HCEC 1CT (cell line): ENCODE results near the gene LDLR.
"Not testable (repeated sequence)": the region's sequence is repeated elsewhere in the genome, so short reads cannot be mapped to it uniquely, and the experiment has no call there.

Source experiments
- DNase-seq: peaks from one replicate; pipeline ENCODE4 v3.0.0-alpha.2; 2017

The LDLR gene

DNA sequence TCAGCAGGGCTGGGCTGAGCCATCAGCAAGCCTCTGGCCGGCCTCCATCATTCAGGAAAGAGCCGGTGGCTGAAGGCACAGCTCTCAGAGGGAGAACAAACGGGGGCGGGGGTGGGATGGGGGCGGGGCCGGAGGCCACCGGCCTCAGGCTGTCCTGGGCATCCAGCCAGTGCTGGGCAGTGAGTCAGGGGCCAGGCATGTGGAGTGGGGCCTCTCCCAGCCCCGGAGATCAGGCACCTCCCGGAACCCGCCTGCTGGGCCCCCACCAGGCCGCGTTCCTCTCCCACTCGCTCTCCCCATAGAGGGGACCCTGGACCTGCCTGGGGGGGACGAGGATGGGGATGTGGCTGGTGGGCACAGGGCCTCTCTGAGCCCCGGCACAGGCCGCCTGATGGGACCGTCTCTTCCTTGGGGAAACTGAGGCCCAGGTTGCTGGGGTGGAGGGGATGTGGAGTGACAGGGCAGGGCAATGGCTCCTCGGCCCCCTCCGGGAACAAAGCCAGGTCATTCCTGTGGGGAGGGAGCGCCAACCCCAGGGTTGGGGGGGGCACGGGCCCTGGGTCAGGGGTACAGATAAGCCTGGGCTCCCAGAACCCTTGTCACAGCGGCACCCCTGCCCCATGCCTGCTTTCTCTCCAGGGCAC lies 53.4 kb downstream of the LDLR start:
- peak; percentile 93 for DNase-seq

DNA sequence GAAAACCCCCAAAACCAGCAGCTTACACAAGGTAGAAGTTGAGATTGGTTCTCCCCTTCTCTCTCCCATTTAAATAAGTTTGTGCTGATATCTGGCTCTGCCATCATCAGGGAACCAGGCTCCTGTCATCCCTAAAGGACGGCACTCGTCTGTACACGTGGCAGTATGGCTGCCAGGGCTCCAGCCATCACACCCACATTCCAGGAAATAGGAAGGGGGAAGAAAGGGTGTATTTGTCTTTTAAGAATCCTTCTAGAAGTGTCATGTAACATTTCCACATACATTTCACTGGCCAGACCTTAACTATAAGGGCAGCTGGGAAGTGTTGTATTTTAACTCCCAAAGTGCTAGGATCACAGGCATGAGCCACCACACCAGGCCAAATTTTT lies 56.3 kb downstream of the LDLR start:
- DNase-seq, result no peak

DNA sequence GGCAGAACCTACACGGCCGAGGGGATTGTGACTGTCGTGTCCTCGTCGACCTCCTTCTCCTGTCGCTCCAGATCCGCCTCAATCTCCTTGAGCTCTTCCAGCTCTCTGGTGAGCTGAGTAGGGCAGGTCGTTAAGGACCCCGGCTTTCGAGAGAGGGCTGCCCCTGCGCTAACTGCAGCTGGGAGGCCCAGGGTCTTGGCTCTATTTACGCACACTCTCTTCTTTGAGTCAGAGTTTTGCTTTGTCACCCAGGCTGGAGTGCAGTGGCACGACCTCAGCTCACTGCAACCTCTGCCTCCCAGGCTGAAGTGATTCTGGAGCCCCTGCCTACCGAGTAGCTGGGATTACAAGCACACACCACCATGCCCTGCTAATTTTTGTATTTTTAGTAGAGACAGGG lies 58.7 kb downstream of the LDLR start:
- no peak for DNase-seq

DNA sequence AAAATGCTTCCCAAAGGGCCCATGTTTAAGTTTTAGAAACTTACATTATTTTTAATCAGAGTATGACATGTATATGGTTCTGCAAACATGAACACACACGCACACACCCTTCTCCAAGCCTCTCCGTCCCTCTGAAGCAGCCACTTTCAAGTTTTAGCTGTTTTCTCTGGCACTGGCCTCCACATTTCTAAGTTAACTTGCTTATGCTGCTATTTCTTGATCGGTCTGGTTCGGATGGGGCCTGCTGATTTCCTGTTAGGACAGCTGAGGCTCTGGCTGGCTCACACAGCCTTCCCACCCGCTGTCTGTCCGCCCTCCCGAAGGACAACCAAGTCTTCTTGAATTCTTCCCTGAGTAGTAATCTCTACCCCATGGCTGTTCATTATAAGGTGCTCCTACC lies 61.9 kb downstream of the LDLR start:
- DNase-seq, result no peak

DNA sequence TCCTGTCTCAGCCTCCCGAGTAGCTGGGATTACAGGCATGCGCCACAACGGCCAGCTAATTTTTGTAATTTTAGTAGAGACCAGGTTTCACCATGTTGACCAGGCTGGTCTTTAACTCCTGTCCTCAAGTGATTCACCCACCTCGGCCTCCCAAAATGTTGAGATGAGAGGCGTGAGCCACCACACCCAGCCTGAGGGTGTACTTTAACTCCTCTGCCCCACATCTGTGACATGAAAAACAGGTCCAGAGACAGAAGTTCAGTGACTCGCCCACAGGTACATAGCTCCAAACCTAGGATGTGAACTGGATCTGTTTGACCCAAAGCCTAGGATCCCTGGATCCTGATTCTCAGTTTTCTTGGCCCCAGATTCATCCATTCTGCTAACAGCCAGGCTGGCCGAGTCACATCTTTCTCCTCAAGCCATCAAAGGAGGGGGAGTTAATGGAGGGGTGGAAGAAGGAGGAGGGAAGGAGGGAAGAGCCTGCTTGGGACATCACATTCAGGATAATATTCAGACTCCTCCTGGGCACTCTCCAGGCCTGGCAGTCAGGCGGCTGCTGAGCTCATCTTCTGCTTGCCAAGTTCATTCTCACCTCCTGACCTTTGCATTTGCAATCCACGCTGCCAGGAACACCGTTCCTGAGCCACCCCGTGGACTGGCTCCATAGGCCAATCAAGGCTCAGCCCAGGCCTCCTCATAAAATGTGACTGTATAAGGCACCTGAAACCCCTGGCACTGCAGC lies 63.2 kb downstream of the LDLR start:
- DNase-seq, result peak; percentile 64

DNA sequence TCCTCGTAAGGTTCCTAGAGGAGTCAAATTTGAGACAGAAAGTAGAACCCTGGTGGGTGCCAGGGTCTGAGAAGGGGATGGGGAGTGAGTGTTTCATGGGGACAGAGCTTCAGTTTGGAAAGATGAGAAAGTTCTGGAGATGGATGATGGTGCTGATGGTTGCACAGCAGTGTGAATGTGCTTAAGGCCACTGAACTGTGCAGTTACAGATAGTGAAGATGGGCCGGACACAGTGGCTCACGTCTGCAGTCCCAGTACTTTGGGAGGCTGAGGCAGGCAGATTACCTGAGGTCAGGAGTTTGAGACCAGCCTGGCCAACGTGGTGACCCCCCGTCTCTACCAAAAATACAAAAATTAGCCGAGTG lies 65.4 kb downstream of the LDLR start:
- DNase-seq, result no peak

DNA sequence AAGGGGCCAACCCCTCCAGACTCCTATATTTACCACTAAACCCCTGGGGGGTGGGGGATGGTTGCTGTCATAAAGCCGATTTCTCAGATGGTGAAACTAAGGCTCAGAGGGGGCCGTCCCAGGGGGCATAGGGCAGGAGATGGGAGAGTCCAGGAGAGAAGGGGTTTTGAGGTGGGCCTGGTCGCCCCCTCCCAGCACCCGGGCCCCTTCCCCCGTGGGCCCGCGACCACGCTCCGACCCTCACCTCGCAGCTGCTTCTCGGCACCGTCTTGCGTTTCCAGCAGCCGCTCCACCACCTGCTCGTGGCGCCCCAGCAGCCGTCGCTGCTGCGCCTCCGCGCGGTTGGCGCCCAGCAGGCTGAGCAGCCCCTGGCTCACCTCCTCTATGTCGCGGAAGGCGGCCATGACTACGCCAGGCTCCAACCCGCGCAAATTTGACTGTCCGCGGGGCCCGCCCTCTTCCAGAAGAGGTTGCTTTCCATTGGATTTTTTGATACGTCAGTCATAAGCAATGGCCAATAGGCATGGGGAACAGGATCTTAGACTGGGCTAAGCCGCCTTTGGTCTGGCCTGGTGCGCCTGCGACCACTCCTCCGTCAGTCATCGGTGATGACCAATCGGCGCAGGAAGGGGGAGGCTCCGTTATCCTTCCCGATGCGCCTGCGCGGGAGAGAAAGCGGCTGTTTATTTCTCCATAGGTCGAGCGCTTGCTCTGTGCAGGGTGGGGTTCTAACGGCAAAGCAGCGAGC lies 66.3 kb downstream of the LDLR start, which contains the start of gene SPC24:
TSS of gene SPC24 (minus strand) at position 410 of the 748 bp plus-strand sequence. CDS start at position 404, 6 bp downstream.
- peak; percentile 99 for DNase-seq

DNA sequence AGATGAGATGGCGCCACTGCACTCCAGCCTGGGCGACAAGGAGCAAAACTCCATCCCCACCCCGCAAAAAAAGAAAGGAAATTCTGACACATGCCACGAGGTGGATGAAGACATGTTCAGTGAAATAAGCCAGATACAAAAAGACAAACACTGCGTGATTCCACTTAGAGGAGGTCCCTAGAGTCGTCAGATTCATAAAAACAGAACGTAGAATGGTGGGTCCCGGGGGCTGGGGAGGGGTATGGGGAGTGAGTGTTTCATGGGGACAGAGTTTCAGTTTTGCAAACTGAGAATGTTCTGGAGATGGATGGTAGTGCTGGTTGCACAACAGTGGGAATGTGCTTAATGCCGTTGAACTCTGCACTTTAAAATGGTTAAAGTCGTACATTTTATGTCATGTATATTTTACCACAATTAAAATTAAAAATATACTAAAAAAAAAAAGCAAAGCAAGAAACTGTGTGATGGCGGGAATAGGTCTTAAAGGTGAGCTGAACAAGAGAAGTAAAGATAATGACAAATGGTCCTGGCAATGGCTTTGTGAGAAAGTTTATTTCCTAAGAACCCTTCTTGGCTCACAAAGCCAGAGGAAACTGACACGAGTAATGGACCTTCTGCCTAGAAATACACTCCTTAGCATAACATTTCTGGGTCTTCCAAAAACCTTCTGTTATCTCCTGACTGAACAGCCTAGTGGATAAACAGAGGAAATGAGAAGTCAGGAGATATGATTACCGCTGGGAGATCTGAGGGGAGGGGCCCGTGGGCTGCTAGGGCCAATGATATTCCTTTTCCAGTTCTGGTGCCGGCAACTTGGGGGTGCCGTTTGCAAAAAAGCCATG lies 70.6 kb downstream of the LDLR start:
- DNase-seq, result no peak

DNA sequence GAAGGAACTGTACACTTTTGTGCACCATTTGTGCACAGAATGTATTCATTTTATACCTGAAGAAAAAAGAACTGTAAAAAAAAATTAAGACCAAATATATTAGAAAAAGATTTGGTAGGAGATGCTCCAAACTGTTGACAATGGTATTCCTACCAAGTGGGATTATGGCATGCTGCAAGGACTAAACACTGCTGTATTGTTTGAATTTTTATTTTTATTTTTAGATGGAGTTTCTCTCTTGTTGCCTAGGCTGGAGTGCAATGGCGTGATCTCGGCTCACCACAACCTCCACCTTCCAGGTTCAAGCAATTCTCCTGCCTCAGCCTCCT lies 71.1 kb downstream of the LDLR start:
- not testable (repeated sequence) for DNase-seq

DNA sequence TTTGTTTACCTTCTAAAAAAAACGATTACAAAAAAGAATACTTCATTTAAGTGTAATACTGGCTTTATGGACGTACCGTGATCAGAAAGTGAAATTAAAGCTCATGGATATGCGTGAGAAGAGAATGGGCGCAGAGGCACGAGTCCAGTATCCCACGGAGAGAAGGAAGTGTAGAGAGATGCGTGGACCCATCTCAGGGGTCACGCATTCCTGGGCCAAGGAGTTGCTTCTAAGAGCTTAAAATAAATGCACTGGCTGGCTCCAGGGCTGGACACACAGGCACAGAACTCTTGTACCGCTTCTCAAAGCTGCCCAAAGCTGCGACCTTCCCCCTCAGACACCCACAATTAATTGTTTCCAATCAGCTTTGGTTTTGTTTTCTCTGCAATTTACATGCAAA lies 75.0 kb downstream of the LDLR start:
- DNase-seq, result no peak

DNA sequence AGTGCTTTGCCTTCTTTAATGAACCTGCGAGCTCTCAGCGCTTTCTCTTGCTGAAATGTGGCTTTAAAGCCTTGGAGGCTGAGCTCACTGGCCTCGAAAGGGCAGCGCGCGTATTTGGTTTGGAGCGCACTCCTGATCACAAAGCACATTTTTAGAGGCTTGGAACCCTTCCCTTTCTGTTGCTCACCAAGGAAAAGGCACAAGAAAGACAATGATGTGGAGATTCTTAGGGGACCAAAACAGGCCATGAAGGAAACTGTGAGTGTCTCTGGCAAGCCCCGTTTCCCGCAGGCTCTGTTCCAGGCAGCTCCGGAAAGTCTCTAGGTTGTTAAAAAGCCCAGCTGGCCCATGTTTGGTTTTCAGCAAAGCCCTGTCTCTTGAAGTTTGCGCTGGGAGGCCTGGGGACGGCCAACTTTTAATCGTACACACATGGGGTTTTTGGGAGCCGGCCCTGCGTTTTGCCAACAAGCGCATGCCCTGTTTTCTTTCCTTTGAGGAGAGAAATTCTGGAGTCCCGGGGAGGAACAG lies 75.7 kb downstream of the LDLR start:
- DNase-seq, result no peak

DNA sequence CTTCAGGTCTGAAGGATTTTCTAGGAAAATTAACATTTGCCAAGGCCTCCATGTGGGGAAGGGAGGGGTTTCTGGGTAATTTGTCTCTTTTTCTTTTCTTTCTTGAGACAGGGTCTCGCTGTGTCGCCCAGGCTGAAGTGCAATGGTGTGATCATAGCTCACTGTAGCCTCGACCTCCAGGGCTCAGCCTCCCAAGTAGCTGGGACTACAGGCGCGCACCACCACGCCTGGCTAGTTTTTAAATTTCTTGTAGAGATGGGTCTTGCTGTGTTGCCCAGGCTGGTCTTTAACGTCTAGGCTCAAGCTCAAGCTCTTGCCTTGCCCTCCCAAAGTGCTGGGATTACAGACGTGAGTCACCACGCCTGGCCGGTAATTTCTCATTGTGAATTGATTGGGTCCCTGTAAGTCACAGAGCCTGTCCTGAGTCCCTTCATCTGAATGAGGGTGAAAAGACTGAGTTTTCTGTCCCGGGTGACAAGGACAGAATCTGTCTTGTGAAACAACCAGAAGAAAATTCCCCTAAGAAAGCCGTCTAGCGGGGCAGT lies 76.3 kb downstream of the LDLR start:
- DNase-seq, result no peak

DNA sequence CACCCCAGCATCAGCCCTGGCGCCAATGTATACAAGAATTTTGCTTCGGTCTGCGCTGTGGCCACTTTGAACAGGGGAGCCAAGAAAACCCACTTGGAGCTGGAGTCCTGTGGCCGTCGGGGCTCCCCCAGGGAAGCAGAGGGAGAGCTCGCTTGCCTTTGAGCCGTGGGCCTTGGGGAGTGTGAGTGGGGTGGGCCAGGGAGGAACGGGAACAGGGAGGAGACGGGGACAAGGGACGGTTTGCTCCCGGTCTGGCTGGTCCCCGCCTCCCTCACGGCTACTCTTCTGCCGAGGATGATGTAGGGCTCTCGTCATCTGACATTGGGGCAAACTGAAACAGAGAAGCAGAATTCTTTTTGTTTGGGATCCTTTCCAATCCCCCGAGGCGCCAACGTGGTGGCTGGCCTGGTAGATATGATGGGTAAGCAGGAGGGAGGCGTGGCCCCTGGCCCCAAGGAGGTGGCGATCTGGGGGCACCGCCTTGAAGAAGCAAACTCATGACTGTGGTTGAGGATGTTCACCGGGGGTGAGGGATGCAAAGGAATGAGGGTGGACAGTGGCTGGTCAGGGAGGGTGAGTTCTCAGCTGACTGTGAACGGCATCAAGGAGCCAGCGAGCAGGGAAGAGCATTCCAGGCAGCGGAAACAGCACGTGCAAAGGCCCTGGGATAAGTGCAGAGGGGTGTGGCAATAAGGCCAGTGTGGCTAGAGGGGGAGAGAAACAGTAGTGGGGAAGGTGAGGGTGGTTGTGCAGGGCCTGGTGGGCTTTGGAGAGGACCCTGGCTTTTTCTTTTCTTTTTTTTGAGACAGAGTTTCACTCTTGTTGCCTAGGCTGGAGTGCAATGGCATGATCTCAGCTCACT lies 77.2 kb downstream of the LDLR start:
- no peak for DNase-seq

DNA sequence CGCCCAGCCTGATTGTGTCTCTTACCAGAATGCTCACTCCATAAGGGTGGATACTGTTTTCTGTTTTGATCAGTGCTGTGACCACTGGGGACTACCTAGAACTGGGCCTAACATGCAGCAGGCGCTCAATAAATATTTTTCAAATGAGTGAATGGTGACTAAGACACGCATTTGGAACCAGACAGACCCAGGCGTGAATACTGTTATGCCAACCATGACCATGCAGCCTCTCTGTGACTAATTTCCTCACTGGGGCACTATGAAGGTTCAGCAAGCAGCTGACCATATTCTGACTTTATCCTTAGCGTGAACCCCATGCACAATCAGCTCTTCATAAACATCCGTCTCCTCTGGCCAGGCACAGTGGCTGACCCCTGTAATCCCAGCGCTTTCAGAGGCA lies 79.3 kb downstream of the LDLR start:
- DNase-seq, result peak; percentile 98

DNA sequence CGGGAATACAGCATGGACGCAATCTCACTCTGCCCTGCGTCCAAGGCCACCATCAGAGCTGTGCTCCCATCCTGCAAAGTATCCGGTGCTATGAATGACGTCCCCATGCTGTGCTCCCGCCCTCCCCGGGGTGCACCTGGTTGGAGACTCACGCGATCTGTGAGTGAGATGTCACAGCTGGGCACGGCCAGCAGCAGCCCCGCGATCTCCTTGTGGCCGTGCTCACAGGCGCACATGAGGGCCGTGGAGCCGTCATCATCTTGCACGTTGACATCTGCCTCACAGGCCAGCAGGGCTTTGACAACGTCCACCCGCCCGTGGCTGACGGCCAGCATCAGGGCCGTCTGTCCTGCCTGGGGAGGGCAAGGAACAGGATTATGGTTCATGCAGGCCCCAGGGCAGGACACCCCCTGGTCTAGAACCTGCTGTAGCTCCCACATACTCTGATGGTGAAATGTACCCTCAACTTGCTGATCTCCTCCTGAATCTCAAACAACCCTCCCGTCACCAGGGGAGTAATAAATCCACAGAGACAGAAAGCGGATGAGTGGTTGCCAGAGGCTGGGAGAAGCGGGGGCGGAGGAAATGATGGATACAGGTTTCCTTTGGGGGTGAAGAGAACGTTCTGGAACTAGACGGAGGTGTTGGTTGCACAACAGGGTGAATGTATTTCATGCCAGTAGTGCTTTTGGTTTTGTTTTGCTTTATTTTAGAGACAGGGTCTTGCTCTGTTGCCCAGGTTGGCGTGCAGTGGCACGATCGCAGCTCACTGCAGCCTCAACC lies 80.8 kb downstream of the LDLR start:
- DNase-seq, result no peak

DNA sequence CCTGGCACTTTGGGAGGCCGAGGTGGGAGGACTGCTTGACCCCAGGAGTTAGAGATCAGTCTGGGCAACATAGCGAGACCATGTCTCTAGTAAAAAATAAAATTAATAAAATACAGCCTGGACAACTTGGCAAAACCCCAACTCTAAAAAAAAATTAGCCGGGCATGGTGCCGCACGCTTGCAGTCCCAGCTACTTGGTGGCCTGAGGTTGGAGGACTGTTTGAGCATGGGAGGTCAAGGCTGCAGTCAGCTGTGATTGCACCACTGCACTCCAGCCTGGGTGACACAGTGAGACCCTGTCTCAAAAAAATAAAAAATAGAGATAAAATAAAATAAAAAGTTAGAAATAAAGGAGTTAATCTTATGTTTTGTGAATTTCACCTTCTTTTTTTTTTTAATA lies 81.9 kb downstream of the LDLR start:
- no peak for DNase-seq

DNA sequence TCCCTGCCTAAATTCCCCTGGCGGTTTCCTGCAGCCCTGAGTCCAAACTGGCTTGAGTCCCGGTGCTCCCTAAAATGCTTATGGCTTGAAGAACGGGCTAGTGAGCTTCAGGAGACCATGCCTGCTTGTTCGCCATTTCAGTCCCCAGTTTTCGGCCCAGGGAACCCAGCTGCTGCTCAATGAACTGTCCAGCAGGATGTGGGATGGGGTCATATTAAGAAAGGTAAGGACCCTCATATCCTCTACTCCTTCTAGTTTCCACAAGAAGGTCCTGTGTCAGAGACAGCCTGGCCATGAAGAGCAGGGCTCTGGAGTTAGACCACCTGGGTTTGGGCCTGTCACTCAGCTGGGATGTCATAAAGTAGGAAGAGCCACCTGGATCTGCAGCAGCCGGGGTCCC lies 83.3 kb downstream of the LDLR start:
- no peak for DNase-seq

DNA sequence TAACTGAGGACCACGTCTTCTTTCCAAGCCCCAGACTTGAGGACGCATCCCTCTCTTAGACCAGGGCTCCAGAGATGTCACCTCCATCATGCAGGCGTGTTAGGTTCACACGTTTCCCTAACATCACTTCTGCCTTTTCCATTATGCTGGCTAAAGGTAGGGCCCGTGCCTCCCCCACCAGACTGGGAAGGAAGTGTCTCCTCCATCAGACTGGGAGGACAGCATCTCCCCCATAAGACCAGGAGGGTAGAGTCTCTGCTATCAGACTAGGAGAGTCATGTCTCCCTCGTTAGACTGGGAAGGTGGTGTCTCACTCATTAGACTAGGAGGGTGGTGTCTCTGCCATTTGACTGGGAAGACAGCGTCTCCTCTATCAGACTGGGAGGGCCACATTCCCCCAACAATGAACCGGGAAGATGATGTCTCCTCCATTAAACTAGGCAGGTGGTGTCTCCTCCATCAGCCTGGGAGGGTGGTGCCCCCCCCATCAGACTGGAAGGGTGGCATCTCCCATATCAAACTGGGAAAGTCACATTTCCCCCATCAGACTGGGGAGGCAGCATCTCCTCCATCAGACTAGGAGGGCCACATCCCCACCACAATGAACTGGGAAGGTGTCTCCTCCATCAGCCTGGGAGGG lies 84.4 kb downstream of the LDLR start:
- DNase-seq, result no peak

DNA sequence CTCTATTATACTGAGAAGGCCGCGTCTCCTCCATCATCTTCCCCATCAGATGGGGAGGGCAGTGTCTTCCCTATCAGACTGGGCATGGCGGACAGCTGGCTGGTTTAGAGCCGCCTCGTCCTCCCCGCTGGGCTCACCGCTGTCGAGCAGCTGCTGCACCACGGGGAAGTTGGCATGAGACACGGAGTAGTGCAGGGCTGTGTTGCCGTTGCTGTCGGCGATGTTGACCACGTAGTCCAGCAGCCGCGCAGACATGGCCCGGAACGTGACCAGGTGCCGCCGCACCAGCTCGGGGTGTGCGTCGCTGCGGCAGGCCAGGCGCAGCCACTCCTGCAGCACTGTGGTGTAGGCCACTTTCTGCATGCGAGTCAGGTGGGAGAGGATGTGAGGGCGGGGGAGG lies 85.1 kb downstream of the LDLR start:
- DNase-seq, result no peak

DNA sequence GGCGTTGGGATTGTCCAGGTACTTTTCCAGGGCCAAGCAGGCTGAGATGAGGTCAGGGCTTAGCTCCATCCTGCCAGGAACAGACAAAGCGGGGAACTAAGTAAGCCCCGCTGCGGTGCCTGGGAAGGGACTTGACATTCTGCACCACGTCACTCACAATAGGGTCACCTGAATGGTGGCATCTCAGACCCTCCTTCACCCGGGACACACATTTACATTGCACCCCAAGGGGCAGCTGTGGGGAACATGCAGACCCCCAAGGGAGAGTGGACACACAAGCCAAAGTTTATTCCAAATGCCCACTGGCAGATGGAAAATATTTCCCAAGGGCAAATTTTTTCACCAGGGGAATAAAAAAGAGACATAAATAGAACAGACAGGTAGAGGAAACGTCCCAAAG lies 86.7 kb downstream of the LDLR start:
- DNase-seq, result no peak
